ENCODE results near the gene PARP6. TPM values are rescaled to one million over a fixed set of nuclear protein-coding genes. Genes with fewer than 3 reads are reported as not detected.

PARP6 gene
- total and polyA plus RNA-seq, 9 of the 15 experiments (the other 6 are each of a cell fraction or from before 2014, with no cell fraction given) = 14.8 to 83.2 (median 28.3) TPM

- TF ChIP-seq CBX5 (IDR thresholded peaks at IDR 0.05; ENCODE audit: borderline replicate concordance, low read depth) (no peak), ZNF232 (CRISPR knock-in tag; IDR thresholded peaks at IDR 0.05) (peak; percentile 92), ZNF766 (CRISPR knock-in tag; conservative IDR thresholded peaks at IDR 0.05) (no peak), NCOA2 (IDR thresholded peaks at IDR 0.05; ENCODE audit: partially characterized antibody in 2 of 2) (no peak), ARID3A (IDR thresholded peaks at IDR 0.05; ENCODE audit: borderline replicate concordance, low read depth, low read length) (no peak), HBP1 (CRISPR knock-in tag; IDR thresholded peaks at IDR 0.05) (no peak), CREB3 (tag; conservative IDR thresholded peaks at IDR 0.05; ENCODE audit: low read depth) (no peak), ZNF77 (CRISPR knock-in tag; IDR thresholded peaks at IDR 0.05) (no peak), NCOR1 (IDR thresholded peaks at IDR 0.05) (no peak), JUN (IDR thresholded peaks at IDR 0.05; ENCODE audit: borderline replicate concordance, low read depth, low read length) (no peak), JUN (CRISPR knock-in tag; IDR thresholded peaks at IDR 0.05; ENCODE audit: borderline replicate concordance) (peak; percentile 72; the same call in 1 of the 2 replicates), ARNT (IDR thresholded peaks at IDR 0.05) (no peak), NCOA4 (IDR thresholded peaks at IDR 0.05; ENCODE audit: partially characterized antibody) (no peak), ZBTB5 (IDR thresholded peaks at IDR 0.05) (no peak), MCM7 (IDR thresholded peaks at IDR 0.05) (no peak), ZNF764 (CRISPR knock-in tag; IDR thresholded peaks at IDR 0.05; ENCODE audit: low read depth) (no peak), ZBED1 (IDR thresholded peaks at IDR 0.05) (no peak), IRF9 (tag; IDR thresholded peaks at IDR 0.05) (no peak), STAT5A (IDR thresholded peaks at IDR 0.05; ENCODE audit: borderline replicate concordance, low read length) (no peak), SIRT6 (IDR thresholded peaks at IDR 0.05; ENCODE audit: low read depth, low read length) (no peak), ETV5 (CRISPR knock-in tag; IDR thresholded peaks at IDR 0.05; ENCODE audit: low read depth) (peak; percentile 62; the same call in 1 of the 2 replicates)
Measured at GRCh38 chr15:72319360-72319984, 47.1 kb upstream of the PARP6 start (continued).
